ENCODE results near the gene C1QTNF1. TPM values are rescaled to one million over a fixed set of nuclear protein-coding genes. Genes with fewer than 3 reads are reported as not detected.

Gene C1QTNF1
- total RNA-seq, 1 donor from 2014 or later = 0.78 TPM

DNA sequence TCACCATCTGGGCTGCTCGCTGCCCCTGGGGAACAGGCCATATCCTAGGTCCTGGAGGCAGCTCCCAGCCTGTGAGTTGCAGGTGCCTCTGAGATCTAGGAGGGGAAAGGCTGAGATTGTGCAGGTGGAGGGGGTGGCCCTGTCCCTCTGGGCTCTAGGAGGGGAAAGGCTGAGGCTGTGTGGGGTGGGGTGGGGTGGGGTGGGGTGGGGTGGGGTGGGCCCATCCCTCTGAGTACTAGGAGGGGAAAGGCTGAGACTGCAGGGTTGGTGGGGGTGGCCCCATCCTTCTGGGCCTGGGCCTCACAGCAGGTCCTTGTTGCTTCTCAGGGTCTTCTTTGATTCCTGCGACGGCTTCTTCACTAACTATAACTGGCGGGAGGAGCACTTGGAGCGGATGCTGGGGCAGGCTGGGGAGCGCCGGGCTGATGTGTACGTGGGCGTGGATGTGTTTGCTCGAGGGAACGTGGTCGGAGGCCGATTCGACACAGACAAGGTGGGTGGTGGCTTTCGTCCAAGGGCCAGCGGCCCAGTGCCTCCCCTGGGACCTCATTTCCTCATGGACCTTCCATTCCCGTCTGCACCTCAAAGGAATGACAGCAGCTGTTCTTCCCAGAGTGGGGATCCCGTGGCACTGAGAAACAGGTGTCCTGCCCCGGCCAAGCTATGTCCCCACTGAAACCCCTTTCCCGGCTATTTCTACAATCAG lies 57.8 kb downstream of the C1QTNF1 start:
- DNase-seq = no peak

- no peak for DNase-seq
Observed at GRCh38 chr17:79082311-79083190, 58.6 kb downstream of the C1QTNF1 start.

DNA sequence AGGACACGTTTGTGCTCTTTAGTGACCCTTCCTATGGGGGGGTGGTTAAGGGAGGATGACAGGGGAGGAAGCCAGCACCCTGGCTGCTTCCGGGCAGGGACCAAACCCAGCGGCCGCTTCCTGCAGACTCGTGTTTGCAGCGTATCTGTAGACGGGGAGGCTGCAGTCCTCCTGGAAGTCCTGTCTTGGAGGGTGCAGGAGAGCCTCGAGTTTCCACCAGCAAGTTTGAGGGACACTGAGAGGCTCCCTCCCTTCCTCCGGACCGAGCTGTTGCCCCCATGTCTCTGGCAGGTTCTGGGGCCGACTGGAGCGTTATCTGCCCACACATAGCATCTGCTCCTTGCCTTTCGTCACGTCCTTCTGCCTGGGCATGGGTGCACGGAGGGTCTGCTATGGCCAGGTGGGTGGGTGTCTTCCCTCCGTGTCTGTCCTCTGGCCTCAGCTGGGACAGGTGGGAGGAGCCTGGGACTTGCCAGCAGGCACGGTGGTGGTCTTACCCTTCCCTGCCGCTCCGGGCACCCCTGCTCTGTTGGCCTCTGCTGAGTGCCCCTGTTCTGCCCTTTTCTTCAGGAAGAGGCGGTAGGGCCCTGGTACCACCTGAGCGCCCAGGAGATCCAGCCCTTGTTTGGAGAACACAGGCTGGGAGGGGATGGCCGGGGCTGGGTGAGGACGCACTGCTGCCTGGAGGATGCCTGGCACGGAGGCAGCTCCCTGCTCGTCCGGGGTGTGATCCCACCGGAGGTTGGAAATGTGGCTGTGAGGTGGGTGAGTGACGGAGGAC lies 59.4 kb downstream of the C1QTNF1 start:
- DNase-seq = no peak

- no peak for DNase-seq
Observed at GRCh38 chr17:79084291-79085153, 60.6 kb downstream of the C1QTNF1 start.

DNA sequence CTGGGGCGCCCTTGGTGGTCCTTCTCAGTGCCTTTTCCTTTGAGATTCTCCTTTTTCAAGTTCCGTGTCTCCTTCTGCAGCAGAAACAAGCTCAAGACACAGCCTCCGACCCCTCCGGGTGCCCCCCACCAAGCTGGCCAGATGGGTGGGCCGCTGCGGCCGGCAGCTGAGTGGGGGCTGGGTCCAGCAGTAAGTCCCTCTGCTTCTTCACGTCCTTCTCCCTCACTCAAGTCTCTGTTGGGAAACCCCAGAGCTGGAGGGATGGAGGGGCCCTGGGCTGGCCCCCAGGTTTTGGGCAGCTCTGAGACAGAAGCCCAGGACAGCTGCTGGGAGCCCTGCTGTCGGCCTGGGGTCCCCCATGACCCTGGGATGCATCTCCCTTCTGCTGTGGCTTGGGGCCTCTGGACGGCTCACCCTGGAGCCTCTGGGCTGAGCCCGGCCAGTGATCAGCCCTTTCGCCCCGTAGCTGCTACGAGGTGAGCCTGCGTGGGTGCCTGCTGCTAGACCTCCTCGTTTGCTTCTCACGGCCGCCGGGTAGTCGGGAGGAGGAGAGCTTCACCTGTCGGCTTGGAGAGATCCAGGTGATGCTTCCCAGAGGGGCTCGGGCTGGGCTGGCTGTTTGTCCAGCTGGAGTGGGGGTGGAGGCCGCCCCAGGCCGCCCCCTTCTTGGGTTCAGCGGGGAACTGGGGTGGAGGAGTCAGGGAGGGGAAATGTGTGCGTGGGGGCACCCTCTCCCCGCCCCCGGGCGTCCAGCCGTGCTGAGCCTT lies 61.4 kb downstream of the C1QTNF1 start:
- DNase-seq = no peak

DNA sequence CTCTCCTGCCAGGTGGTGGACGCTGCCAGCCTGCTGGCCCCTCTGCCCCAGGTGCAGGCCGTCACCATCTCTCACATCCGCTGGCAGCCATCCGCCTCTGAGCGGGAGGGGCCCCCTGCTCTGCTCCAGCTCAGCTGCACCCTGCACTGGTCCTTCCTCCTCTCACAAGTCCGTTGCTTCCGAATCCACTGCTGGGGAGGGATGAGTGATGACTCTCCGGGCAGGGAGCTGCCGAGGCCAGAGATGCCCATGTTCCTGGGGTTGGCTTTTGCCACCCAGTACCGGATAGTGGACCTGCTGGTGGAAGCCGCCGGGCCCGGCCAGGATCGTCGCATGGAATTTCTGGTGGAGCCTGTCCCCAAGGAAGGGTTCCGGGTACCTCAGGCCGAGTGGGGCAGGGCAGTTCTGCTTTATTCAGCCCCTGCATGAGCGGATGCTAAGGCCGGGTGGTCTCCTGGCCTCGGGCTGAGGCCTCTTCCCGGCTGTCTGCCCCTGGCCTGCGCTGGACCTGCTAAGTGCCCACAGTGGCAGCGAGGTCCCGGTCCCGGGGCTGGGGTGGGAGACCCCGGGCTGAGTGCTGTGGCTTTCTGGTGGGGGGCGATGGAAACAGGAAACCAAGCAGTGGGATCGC lies 62.1 kb downstream of the C1QTNF1 start:
- DNase-seq = no peak

- DNase-seq = no peak
Observed at GRCh38 chr17:79086609-79087427, 62.8 kb downstream of the C1QTNF1 start.

DNA sequence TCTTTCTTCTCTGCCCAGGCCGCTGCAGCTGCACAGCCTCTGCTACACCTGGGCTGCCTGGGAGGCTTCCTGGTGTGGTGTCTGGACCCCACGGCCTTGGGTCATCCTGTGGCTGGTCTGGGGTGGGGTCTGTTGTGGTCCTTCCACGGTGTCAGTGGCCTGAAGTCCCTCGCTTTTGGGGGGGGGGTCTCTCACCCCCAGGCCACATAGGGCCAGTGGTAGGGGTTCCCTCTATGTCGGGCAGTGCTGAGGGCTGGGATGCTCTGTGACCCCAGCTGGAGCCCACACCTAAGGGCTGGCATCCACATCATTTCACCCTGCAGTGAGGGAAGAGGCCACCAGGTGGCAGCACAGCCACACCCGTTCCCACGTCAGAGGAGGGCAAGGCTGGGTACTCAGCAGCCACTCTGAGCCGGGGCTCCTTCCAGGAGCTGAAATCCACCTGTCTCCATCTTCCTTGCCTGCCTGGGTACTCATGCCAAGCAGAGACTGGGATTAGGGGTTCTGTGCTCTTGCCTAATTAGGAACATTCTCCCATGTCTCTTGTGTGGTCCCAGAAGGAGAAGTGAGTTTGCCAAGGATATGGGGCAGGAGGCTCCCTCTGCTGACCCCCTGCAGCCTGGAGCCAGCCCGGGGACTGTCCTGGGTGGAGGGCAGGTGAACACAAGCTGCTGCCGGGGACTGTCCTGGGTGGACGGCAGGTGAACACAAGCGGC lies 63.6 kb downstream of the C1QTNF1 start:
- peak; percentile 44 for DNase-seq

DNA sequence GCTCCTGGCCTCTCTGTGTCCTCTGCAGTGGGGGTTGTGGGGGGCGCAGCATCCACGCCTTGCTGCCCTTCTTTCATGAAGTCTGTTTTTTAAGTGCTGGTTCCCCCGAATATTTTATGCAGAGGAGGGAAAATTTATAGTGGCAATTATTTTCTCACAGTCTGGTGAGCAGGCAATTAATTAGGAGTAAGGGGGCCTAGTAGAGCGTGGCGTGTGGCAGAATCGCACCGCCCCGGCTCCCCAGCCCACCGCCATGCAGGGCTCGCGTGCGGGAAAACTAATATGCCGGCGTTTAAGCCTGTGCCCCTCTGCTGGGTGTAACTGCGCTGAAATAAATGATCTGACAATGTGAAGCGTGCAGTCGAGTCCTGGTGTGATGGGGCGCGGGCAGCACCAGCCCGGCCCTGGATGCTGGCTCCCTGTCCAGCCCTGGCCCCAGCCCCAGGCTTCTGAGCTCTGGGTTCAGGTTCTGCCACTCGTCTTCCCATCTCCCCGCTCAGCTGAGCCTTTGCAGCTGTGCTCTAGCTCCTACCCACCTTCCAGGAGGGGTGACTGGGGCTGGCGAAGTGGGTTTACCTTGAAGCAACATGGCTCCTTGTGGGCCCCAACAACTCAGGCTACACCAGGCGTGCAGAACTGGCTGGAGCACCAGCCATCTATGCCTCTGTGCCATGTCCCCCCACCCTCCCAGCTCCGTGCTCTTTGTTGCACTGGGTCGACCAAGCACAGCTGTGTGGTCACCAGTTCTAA lies 64.5 kb downstream of the C1QTNF1 start:
- DNase-seq = no peak

GRCh38 chr17:79088997-79089328 lies 65.0 kb downstream of the C1QTNF1 start:
- no peak for DNase-seq

DNA sequence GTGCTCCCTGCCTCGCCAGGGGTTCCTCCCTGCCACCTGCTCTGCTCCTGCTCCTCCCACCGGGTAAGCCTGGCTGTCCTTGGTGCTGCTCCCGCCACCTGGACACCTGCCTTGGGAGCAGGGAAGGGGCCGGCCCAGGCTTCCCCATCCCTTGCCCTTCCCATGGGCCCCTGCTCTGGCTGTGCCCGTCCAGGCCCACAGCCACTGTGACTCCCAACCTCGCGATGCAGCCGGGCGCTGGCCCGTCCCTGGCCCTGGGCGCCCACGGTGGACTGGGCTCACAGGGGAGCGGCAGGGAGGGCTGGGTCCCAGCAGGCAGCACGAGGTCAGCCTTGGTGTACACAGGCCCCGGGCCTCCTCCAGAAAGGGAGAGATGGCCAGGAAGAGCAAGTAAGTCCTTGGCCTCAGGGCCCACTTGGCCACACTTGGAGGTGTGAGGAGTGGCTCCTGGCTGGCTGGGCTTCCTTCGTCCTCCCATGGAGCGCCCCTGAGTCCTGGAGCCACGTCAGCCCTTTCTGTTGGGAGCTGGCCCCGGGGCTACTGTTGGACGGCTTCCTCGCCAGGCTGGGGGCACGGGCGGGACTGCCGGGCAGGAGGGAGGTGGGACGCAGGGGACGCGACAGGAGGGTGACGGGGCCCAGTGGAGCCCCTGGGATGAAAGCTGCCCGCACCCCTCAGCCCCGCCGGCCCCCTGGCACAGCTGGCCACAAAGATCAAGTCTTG lies 65.9 kb downstream of the C1QTNF1 start:
- no peak for DNase-seq

DNA sequence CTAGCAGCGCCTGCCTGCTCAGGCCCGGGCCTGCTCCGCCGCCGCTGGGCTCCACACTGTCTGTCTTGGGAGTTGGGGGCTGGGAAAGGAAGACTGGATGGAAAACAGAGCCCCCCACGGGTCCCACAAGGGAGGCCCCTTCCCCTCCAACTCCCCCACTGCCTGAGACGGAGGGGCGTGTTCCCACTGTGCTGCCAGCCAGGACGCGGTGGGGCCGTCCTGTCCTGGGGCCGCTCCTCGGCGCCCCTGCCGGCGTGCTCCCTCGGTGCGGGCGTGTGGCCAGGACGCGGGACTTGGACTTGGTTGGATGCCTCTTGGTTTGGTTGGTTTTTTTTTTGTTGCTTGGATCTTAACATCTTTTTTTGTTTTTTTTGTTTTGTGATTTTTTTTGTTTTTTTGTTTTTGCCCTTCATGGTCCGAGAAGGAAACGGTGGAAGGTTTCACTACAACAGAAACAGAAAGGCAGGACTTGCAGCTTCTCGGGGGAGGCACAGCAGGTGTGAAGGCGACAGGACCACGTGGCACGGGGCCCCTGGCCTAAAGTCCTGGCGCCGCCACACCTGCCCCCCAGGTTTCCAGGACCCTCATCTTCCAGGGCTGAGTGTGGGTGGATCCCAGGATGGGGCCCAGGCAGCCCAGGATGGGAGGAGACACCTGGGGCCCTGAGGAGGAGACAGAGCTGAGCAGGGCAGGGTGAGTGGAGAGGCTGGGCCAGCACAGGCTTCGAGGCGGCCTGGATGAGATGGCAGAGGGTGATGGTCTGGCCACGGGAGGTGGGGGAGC lies 66.7 kb downstream of the C1QTNF1 start:
- no peak for DNase-seq

GRCh38 chr17:79091226-79091670 lies 67.3 kb downstream of the C1QTNF1 start:
- no peak for DNase-seq

DNA sequence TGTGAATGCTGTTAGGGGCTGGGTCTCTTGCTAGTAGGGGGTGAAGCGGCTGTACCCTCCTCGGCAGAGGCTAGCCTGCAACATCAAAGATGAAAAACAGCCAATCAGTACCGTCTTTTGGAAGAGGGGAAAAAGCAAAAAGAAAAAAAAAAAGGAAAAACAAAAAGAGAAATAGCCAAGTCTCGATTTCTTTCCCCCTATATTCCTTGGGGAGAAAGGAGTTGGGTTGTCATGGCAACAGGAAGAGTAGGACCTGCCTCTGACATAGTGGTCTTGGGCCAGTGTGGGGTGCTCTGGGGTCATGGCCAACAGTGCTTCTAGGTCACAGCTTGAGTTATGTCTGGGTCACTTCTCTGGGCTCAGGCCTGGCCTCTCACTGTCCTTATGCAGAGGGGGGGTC lies 68.6 kb downstream of the C1QTNF1 start:
- no peak for DNase-seq

DNA sequence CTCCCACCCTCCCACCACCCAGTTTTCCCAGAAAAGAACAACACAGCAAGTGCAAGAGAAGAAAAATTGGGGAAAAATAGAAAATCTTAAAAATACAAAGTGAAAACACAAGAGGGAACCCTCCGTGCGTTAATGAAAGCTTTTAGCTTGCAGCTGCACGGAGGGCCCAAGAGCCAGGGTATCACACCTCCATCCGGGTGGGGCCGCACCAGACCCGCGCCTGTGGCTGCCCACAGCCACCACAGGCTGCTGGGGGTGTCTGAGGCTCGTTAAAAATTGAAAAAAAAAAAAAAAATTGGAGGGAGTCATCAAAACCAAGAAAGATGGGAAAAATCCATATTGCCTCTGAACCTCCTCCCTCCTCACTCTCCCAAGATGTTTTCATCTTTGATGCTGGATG lies 69.3 kb downstream of the C1QTNF1 start:
- no peak for DNase-seq

DNA sequence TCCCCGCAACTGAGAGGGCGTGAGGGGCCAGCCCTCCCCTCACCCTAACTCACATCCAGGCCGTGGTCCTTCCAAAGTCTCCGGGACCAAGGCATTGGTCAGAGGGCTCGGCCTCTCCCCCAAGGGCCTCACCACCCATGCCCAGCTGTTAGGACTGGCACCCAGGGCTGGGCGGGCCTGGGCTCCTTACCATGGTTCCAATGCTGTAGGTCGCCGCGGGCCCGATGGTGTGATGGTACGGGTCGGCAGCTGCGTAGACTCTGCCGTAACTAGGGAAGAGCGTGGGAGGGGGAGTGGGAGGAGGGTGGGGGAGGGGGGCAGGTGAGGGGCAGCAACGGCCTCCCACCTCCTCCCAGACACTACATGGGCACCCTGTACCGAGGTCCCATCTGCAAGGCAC lies 70.3 kb downstream of the C1QTNF1 start:
- no peak for DNase-seq

All from occipital lobe (tissue), 2 donors.